Measurements from ENCODE around the gene NNT.
"Not testable (repeated sequence)": the region's sequence is repeated elsewhere in the genome, so short reads cannot be mapped to it uniquely, and the experiment has no call there.

Gene NNT

GRCh38 chr5:43602461-43603343 is at the start of gene NNT:
TSS of gene NNT (plus strand) at chr5:43603180. CDS start at chr5:43609196, 6,016 bp downstream.
- H3K27ac ChIP-seq = peak within 1 kb of the TSS; percentile 53
- DNase-seq (ENCODE audit: low read depth, low spot score) = no peak

GRCh38 chr5:43553381-43553780 is 49.6 kb upstream of the NNT start:
- no peak for DNase-seq (ENCODE audit: low read depth, low spot score)
- H3K27ac ChIP-seq = no peak overlapping the region

DNA sequence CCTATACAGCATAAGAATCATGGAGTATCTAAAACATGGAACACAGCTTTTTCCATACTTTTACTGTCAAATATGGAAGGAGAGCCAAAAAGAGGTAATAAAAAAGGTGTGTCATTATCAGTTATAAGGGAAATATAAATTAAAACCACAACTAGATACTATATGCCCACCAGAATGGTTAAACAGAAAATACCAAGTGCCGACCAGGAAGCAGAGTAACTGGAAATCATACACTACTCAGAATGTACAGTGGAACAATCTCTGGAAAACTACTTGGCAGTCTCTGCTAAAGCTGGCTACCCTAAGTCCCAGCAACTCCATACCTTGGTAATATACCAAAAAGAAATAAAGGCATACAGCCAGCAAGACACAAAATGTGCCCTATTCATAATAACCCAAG is 48.5 kb upstream of the NNT start:
- no peak for DNase-seq (ENCODE audit: low read depth, low spot score)
- no peak overlapping the region for H3K27ac ChIP-seq

- DNase-seq (ENCODE audit: low read depth, low spot score) = no peak
- peak overlapping the region; percentile 88 for H3K27ac ChIP-seq
Measured at GRCh38 chr5:43555895-43556606, 46.9 kb upstream of the NNT start.

GRCh38 chr5:43556607-43556856 is 46.4 kb upstream of the NNT start:
- peak overlapping the region; percentile 88 for H3K27ac ChIP-seq
- DNase-seq (ENCODE audit: low read depth, low spot score) = not testable (repeated sequence)

- peak within 1 kb of the TSS; percentile 88 for H3K27ac ChIP-seq
- peak; percentile 50 for DNase-seq (ENCODE audit: low read depth, low spot score)
Measured at GRCh38 chr5:43556857-43557542, 46.0 kb upstream of the NNT start, which contains the start of gene PAIP1. TSS of gene PAIP1 (minus strand) at chr5:43557077. CDS start at chr5:43556846, 231 bp downstream.

GRCh38 chr5:43560128-43560527 is 42.9 kb upstream of the NNT start:
- DNase-seq (ENCODE audit: low read depth, low spot score) = peak; percentile 8
- no peak overlapping the region for H3K27ac ChIP-seq

DNA sequence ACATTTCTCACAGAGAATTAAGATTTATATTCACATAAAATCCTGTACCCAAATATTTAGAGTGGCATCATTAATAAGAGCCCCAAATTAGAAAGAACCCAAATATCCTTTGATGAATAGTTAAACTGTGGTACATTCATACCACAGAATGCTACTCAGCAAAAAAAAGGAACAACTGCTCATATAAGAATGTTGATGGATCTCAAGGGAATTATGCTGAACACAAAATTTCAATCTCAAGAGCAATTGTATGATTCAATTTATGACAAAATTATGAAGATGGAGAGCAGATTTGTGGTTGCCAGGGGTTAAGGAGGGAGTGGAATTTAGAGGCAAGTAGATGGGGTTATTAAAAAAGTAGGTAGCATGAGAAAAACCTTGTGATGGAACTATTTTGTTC is 41.6 kb upstream of the NNT start:
- DNase-seq (ENCODE audit: low read depth, low spot score) = no peak
- H3K27ac ChIP-seq = no peak overlapping the region

DNA sequence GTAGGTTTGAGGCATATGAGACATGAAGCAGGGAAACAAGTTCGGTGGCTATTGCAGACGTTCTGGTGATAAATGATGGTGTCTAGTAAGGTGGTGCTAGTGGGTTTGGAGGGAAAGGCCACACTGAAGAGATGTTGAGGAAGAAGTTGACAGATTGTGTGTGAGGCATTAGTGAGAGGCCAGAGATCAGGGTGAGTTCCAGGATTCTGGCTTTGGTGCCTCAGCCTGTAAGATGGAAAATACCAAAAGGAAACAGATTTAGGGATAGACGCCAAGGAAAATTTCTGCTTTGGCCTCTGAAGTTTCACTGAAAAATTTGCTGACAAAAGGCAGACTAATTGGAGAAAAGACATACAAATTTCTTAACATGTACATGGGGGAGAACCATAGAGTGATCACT is 39.7 kb upstream of the NNT start:
- H3K27ac ChIP-seq = no peak overlapping the region

DNA sequence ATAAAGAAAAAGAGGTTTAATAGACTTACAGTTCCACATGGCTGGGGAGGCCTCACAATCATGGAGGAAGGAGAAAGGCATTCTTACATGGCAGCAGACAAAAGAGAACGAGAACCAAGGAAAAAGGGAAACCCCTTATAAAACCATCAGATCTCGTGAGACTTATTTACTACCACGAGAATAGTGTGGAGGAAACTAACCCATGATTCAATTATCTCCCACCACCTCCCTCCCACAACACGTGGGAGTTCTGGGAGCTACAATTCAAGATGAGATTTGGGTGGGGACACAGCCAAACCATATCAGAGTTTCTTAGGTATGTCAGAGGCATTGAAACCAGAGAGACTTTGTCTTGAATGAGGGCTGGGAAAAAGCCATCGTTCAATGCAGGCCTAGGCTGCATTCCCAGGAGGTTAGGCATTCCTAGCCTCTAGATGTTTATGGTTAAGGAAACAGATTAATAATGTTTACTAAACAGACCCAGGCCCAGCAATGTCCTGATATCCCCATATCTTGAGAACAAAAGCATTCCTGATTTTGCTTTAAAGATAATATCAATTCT is 38.6 kb upstream of the NNT start:
- DNase-seq (ENCODE audit: low read depth, low spot score) = no peak
- no peak overlapping the region for H3K27ac ChIP-seq

More for the DNA sequence above, 39.7 kb upstream of the NNT start:
- DNase-seq (ENCODE audit: low read depth, low spot score) = no peak

DNA sequence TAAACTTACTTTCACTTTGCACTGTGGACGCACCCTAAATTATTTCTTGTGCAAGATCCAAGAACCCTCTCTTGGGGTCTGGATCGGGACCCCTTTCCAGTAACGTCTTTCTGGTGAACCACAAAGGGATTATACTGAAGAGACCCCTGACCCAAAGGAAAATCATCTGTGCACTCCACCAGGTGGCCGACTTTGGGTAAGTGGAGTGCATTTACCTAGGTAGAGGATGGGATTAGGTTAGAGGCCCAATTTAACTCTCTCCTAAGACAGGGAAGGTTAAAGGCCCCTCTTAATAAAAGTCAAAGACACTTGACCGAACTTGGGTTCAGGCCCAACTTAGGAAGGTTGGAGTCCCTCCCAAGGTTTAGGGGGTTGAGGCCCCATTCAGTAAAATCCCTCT is 37.9 kb upstream of the NNT start:
- H3K27ac ChIP-seq = no peak overlapping the region
- DNase-seq (ENCODE audit: low read depth, low spot score) = no peak

GRCh38 chr5:43567967-43568366 is 35.0 kb upstream of the NNT start:
- DNase-seq (ENCODE audit: low read depth, low spot score) = no peak
- H3K27ac ChIP-seq = no peak overlapping the region

- no peak overlapping the region for H3K27ac ChIP-seq
- DNase-seq (ENCODE audit: low read depth, low spot score) = no peak
Measured at GRCh38 chr5:43569236-43569746, 33.7 kb upstream of the NNT start.

- DNase-seq (ENCODE audit: low read depth, low spot score) = no peak
Measured at GRCh38 chr5:43570450-43571158, 32.4 kb upstream of the NNT start.

GRCh38 chr5:43571237-43571636 is 31.7 kb upstream of the NNT start:
- H3K27ac ChIP-seq = no peak overlapping the region
- DNase-seq (ENCODE audit: low read depth, low spot score) = no peak

More at GRCh38 chr5:43570450-43571158, 32.4 kb upstream of the NNT start:
- no peak overlapping the region for H3K27ac ChIP-seq

- DNase-seq (ENCODE audit: low read depth, low spot score) = no peak
Measured at GRCh38 chr5:43572357-43572756, 30.6 kb upstream of the NNT start.

GRCh38 chr5:43573058-43573457 is 29.9 kb upstream of the NNT start:
- peak overlapping the region; percentile 53 for H3K27ac ChIP-seq
- DNase-seq (ENCODE audit: low read depth, low spot score) = no peak

More at GRCh38 chr5:43572357-43572756, 30.6 kb upstream of the NNT start:
- H3K27ac ChIP-seq = peak overlapping the region; percentile 53

DNA sequence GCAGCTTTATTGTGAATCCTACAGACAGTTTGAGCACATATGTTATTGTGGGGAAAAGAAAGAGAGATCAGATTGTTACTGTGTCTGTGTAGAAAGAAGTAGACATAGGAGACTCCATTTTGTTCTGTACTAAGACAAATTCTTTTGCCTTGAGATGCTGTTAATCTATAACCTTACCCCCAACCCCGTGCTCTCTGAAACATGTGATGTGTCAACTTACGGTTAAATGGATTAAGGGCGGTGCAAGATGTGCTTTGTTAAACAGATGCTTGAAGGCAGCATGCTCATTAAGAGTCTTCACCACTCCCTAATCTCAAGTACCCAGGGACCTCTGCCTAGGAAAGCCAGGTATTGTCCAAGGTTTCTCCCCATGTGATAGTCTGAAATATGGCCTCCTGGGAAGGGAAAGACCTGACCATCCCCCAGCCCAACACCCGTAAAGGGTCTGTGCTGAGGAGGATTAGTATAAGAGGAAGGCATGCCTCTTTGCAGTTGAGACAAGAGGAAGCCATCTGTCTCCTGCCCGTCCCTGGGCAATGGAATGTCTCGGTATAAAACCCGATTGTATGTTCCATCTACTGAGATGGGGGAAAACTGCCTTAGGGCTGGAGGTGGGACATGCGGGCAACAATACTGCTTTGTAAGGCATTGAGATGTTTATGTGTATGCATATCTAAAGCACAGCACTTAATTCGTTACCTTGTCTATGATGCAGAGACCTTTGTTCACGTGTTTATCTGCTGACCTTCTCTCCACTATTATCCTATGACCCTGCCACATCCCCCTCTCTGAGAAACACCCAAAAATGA is 22.4 kb upstream of the NNT start:
- H3K27ac ChIP-seq; DNase-seq (ENCODE audit: low read depth, low spot score): not testable (repeated sequence)

DNA sequence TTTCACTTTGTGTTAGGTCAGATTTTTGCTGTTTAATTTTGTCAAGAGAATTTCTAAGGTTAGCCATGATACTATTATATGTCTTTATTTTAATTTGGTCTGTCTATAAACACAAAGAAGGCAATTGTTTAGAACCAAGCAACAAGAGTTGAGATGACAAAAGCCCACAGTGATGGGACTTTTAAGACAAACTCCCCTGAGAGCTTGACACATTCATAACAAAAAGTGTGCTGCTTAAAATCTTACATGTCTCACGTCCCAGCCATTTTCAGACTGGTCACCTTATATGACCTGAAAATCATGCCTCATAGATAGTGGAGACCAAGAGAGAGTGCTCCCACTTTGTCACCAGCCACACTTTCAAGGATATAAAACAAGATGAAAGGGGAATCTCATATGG is 21.6 kb upstream of the NNT start:
- DNase-seq (ENCODE audit: low read depth, low spot score) = no peak
- no peak overlapping the region for H3K27ac ChIP-seq
